HG03060 (cell line): ENCODE data around the gene ESR2.
"Not testable (repeated sequence)": the region's sequence is repeated elsewhere in the genome, so short reads cannot be mapped to it uniquely, and the experiment has no call there.

Experiments
- ATAC-seq: cut with Tn5 transposase; IDR thresholded peaks from one replicate; pipeline ENCODE4 v1.9.1; 2021; ENCODE audit warnings: low read depth, moderate number of reproducible peaks; ENCODE audit not compliant: unreplicated experiment

ESR2 gene

DNA sequence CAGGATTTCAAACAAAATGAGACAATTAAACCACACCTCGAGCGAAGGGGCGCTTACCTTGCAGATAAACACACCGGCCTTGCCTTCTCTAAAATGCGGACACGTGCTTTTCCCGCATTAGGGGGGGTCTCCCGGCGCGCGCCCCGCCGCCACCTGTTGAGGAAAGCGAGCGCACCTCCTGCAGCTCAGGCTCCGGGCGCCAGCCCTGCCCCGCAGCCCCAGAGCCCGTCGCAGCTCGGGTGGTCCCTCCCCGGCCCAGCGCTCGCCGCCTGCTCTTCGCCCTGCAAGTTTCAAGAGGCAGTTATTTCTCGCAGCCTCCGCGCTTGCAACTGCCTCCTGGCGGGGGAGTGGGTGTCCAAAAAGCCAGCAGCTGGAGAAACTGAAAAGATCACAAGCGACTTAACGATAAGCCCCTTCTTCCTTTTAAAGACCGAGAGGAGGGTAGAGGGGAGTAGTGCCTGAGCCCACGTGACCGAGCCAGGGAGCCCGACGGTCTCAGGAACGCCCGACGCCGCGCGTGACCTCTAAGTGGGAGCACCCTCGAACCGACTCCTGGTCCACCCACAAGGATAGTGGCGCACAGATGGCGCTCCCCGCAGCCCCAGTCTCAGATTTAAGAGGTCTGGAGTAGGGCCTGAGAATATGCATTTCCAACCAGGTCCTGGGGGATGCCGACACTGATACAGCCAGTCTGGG lies at the start of gene ESR2:
TSS of gene ESR2 (minus strand) at position 396 of the 696 bp plus-strand sequence. CDS start 11,386 bp downstream, outside the sequence.
- ATAC-seq, result no peak

DNA sequence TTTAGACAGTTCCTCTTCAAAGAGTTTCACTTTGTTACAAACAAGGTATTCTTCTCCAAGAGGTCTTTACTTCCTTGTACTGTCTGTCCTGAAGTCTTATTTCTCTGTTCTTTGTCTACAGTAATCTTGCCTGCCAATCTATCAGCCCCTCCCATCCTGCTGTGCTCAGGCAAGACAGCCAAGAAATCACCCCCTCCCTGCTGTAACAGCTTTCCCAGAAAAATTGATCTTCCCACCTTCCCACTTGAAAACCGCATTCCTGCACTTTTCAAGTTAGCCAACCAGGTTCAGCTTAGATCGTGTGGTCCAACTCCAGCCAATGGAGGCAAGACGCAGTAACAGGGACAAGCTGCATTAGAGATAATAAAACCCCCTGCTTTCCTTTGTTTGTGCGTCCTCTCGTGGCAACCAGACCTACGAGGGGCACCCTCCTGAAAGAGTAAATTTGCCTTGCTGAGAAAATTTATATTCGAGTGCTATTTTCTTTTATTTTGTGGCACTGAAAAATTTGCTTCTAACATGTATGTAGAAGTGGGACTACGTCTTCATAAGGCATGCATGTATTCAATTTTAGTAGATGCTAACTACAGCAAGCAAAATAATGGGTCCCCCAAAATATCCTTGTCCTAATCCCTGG lies 46.5 kb upstream of the ESR2 start:
- ATAC-seq, result no peak

DNA sequence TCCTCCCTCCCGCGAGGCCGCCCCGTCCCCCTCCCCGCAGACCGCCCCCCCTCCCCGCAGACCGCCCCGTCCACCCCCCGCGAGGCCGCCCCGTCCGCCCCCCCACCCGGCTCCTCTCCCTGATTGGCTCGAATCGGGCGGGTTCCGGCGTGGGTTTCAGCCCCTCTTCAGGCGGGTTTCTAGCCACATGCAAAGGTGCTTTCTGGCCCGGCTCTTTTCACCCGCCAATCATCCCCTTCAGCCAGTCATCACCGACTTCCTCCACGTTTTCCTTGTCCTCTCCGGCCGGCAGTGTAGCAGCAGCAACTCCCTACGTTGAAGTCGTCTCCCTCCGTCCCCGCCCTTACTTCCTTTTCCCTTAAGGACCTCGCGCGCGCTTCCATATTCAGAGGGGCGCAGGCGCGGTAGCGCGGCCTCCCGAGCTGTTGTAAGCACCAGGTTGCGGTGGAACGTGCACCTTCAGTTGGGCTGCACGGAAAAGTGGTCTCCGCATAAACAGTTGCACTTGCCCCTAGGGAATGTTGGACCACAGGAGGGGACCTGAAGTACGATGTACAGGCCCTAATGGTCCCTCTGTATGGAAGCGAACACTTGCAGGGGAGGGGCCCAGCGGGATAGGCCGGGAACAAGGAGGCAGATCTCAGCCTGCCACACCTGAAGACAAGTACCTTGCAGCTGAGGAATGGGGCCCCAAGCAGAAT lies 44.6 kb upstream of the ESR2 start:
- peak; percentile 84 for ATAC-seq

DNA sequence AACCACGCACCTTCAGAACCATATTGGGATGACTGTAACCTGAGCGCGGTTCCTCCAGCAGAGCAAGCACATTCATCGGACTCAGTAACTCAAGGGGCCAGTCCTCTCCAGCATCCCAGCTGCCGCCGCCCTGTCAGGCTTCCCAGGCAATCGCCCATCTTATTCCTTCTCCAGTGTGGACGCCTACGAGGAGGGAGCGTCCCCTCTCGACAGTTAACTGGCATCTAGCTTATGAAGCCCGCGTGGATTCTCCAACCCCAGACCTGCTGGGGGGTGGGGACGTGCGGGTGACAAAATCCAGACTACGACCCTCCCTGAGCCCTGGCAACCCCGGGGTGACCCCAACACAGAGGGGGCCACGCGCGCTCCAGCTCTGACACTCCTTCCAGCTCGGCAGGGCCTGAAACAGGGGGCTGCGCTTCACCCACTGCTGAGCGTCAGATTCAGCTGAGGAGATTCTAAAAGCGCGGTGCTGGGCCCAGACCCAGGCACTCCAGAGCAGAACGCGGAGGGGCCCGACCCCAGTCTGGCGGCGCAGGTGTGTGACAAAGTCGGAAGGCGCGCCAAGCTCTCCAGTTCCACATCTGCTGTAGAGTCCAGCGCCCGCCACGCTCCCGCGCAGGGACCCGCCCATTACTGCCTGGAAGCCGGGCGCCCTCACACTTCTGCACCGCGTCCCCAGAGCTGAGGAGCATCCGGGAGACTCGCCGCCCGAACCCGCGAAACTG lies 43.9 kb upstream of the ESR2 start:
- ATAC-seq, result peak; percentile 28

DNA sequence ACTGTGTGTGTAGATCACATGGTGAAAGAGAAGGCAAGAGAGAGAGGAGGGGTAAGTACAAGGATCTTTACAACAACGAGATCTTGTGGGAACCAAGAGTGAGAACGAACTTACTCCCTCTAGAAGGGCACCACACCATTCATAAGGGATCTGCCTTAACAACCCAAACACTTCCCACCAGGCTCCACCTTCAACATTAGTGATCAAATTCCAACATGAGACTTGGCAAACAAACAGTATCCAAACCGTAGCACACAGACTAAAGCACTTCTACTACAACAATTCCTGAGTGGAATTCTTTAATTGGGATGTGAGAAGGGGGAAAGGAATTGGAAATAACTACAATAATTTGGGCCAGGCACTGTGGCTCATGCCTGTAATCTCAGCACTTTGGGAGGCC lies 35.0 kb upstream of the ESR2 start:
- no peak for ATAC-seq

DNA sequence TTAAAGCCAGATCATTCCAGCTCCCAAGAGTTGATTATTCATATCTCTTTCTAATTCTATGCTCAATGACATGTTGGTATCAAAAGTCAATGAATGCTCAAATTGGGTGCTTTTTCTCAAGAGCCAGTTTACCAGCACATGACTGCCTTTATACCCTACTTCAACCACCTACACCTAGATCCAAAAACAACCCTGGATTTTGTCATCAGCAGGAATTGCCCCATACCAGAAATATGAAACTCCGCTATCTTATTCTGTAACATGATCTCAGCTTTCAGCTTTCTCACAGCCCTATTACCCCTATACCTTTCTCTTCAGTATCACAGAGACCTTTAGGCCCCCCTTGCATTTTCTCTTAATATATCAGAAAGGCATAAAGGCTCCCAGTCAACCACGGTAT lies 32.3 kb upstream of the ESR2 start:
- no peak for ATAC-seq

DNA sequence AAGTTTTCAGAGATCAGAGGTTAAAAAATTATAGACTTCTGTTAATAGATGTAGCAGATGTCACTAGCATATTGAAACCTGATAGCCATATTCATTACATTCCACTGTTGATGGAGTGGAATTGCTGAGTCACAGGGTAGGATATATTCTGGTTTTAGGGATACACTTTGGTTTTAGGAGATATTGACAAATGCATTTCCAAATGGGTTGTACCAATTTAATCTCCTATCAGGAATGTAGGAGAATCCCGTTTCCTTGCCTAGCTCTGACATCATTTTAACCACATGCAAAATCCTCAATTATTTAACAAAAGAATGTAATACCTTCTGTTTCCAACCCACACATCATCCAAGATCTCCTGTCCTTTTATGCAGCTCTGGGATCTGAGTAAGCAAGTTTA lies 30.7 kb upstream of the ESR2 start:
- no peak for ATAC-seq

DNA sequence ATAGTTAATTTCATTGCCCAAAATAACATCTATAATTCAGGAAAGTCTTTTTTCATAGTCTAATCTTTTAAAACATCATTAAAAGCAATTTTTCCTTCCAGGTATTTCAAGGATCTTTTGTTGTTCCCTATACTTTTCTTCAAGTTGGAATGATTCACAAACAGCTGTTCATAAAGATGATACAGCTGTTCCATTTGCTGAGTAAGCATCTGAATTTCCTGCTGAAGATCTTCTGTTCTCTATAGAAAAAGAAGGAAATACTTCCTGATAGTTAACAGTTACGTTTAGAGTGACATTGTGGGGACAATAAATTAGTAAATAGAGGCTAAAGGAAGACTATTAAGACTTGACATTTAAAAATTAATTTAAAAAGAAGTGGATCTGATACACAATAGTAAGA lies 30.3 kb upstream of the ESR2 start:
- no peak for ATAC-seq

DNA sequence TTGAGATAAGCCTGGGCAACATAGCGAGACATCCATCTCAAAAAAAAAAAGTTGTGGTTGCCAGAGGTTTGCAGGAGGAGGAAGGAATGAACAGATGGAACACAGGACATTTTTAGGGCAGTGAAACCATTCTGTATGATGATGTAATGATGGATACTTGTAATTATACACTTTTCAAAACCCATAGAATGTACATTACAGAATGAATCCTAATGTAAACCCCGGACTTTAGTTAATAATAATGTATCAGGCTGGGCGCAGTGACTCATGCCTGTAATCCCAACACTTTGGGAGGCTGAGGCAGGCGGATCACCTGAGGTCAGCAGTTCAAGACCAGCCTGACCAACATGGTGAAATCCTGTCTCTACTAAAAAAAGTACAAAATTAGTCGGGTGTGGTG lies 26.2 kb upstream of the ESR2 start:
- ATAC-seq, result not testable (repeated sequence)

DNA sequence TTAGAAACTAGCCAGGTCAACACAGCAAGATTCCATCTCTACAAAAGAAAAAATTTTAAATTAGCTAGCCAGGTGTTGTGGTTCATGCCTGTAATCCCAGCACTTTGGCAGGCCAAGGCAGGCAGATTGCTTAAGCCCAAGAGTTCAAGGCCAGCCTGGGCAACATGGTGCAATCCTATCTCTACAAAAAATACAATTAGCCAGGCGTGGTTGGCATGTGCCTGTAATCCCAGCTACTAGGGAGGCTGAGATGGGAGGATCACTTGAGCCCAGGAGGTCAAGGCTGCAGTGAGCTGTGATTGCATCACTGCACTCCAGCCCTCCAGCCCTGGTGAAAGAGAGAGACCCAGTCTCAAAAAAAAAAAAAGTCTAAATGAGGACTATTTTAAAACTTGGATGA lies 24.5 kb upstream of the ESR2 start:
- not testable (repeated sequence) for ATAC-seq

DNA sequence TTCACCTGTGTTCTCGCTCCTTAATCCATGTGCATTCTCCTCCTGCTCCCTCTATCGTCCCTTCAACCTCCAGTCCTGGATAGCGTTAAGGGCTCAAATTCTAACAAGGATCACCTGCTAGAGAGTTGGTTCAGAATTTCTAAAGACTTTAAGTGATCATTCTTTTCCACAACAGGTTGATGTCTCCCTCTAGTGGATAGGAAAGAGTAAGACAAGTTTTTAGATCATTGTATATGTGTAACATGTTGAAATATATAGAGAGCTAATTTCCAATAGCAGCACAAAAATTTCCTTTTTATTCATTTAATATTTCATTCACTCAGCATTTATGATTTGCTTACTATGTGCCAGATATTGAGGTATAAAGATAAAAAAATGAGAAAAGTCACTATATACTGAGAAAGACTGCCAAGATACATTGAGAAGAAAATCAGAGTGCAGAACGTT lies 9.3 kb upstream of the ESR2 start:
- no peak for ATAC-seq

DNA sequence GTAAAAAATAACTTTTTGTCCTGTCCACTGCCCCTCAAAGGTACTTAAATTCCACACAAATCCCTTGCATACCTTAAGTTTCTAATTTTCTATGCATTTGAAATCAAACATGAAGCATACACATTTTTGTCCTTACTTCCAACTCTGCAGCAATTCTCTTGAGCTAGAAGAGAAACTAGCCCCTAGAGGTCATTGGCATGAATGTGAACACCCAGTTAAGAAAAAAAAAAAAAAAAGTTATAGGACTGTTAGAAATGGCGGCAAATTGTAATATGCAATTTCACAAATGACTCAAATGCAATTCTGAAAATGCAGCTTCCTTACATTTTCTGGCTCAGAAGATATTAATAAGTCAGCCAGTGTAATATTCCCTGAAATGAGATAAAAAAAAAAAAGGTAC lies 4.6 kb upstream of the ESR2 start:
- no peak for ATAC-seq

DNA sequence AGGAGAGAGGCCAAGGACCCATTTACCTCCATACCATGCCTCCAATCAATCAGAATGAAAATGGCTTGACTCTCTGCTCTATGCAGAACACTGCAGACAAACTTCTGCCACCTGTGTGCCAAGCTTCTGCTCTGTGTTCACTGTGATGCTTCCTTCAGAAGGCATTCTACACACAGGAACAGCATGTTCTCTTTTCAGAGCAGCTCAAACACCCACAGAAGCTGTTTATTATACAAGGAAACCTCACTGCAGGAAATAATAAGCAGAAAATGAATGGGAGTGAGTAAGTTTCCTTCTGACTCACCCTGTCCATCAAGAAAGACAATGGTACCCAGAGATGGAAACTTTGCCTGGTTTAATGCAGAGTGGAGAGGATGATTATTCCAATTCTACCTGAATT lies 2.4 kb upstream of the ESR2 start:
- ATAC-seq, result no peak

DNA sequence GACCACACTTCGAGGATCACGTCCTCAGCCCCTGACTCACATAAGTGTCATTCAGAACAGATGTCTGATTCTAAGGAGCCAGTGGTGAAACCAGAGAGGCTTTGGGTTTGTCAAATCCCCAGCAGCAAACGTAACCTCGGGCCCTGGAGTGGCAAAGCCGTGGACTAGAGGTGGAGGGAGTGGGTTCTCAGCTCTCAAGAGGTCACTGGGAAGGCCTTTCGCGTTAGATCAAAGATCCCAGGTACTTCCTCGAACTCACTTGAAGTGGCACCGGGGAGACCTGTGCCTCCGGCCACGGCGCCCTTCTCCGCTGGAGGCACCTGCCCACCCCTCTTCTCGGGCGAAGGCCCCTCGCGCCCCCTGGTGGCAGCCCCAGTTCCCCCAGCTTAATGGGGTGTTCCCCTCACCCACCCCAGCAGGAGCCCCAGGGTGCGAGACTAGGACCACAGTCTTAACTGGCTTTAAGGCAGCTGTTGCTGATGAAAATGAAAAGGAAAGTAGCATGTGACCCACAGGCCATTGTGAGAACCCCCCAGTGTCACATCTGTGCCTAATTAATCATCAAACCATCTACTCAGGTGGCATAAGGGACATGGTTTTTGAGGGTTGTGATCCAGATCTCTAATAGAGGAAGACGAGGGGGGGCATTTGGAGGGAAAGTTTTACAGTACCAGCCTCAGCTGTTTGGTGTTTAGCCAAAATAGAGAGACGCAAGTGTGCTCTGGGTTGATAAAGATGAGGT lies 672 bp upstream of the ESR2 start:
- no peak for ATAC-seq

DNA sequence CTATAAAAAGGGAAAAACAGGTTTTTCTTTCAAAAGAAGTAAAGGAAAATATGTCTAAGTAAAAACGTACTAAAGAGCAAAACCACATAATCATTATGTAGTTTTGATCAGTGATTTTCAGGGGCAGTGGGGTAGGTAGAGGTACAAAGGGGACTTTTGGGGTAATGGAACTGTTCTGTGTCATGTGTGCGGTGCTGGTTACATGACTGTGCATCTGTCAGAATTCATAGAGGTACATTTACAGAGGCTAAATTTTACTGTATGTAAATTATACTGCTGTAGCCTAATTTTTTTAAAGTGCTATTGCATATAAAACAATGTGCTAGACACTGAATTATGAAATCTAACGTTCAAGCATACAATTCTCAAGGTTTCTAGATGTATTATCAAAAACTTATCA lies 2.0 kb downstream of the ESR2 start:
- no peak for ATAC-seq

DNA sequence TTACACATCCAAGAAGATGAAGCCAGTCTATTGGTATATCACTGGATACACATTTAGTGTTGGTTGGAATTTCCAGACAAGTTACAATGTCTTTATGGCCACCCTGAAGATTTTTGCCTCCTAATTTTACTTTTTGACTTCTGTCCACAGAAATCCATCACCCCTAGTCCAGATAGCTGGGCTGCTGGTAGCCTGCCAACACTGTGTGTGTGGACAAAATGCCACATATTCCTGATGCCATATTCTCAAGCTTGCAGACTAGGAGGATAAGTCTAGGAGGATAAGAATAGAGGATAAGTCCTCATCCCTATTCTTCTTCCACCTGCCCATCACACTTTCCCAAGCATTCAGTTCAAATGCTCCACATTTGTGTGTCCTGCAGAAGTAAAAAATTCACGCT lies 4.6 kb downstream of the ESR2 start:
- no peak for ATAC-seq

DNA sequence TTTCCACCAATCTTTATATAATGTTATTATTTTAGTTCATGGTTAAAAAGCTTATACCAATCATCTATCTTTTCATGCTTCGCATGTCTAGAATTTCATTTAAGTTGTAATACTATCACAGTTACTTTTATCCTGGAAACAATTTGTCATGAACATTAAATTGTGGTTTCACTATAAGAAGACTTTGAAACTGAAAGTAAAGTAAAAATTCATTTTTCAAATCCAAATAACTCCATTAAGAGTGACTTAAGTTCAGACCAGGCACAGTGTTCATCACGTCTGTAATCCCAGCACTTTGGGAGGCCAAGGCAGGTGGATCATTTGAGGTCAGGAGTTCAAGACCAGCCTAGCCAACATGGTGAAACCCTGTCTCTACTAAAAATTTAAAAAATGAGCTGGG lies 12.4 kb downstream of the ESR2 start:
- no peak for ATAC-seq

DNA sequence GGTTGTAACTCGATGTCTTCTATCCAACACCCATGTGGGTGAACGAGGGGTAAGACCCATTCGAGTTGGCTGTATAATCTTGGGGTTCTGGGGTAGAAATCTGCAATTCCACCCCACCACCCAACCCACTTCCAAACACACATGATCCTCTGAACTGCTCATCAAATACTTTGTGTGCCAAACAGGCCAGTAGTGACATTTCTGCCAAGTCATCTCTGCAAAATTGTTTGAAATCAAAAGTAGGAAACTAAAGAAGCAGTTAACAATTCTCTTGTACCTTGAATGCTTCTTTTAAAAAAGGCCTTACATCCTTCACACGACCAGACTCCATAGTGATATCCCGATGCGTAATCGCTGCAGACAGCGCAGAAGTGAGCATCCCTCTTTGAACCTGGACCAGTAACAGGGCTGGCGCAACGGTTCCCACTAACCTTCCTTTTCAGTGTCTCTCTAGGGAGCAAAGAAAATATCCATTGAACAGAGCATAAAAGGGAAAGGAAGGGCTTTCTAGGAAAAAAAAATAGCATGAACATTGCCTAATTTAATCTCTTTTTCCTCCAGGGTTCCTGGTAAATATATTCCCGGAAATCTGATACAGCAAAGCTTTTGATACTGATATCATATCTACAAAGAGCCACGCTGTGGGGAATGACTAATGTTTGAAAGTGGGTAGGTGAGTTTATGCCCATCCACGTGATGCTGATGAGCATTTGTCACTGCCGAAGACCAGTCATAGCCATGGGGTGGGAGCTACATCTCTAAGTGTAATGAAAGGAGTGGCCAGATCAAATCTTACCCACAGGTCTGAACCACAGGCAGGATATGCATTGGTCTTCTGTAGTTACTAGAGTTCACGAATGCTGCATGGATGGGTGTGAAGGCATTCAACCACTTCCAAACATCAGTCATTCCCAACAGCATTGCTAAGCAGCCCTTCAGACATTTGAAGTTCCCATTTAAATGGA lies 14.2 kb downstream of the ESR2 start:
- ATAC-seq, result no peak

DNA sequence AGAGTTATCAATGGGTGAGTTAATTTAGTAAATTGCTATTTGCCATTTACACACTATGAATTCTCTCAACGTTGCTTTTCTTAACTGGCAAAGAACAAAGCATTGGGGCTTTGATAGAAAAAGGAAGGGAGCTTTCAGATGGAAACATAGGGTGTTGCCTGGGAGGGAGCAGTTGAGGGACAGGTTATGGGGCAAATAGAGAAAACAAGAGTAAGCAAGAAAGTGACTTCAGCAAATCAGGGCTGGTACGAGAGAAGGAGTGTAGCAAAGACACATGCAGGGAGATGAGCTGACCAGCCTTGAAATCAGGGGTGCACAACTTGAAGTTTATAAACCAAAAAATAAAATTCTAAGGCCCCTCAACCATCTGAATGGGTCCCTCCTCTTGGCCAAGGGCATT lies 15.7 kb downstream of the ESR2 start:
- no peak for ATAC-seq
